ENCODE measurements around the gene KIAA0513.

DNA sequence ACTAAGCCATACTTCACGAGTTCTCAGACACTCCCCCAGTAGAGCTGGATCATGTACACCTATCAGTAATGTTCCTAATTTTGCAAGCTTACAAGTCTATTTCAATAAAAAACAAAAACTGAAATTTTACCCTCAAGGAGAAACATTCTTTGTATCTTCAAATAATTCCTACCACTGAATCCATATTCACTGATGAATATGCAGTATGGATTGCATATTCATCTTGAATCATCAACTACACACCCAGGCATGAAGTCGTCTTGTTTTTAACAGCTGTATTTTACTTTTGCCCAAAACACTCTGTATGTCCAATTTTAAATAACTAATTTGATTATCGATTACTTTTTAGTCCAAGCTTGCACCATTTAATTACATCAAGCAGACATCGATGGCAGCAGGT, 48.1 kb upstream of the KIAA0513 start:
- no peak for TF ChIP-seq TAF1 (IDR thresholded peaks at IDR 0.05; ENCODE audit: borderline replicate concordance, insufficient read depth, low read length)
- no peak for TF ChIP-seq POLR2AphosphoS5 (IDR thresholded peaks at IDR 0.05; ENCODE audit: low read depth, low read length)
- TF ChIP-seq, protein P1, sequence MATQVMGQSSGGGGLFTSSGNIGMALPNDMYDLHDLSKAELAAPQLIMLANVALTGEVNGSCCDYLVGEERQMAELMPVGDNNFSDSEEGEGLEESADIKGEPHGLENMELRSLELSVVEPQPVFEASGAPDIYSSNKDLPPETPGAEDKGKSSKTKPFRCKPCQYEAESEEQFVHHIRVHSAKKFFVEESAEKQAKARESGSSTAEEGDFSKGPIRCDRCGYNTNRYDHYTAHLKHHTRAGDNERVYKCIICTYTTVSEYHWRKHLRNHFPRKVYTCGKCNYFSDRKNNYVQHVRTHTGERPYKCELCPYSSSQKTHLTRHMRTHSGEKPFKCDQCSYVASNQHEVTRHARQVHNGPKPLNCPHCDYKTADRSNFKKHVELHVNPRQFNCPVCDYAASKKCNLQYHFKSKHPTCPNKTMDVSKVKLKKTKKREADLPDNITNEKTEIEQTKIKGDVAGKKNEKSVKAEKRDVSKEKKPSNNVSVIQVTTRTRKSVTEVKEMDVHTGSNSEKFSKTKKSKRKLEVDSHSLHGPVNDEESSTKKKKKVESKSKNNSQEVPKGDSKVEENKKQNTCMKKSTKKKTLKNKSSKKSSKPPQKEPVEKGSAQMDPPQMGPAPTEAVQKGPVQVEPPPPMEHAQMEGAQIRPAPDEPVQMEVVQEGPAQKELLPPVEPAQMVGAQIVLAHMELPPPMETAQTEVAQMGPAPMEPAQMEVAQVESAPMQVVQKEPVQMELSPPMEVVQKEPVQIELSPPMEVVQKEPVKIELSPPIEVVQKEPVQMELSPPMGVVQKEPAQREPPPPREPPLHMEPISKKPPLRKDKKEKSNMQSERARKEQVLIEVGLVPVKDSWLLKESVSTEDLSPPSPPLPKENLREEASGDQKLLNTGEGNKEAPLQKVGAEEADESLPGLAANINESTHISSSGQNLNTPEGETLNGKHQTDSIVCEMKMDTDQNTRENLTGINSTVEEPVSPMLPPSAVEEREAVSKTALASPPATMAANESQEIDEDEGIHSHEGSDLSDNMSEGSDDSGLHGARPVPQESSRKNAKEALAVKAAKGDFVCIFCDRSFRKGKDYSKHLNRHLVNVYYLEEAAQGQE (IDR thresholded peaks at IDR 0.05; ENCODE audit: insufficient read depth in 1 of 2, low read depth in 2 of 2, low read length in 2 of 2): no peak
- TF ChIP-seq SIN3A (IDR thresholded peaks at IDR 0.05; ENCODE audit: borderline replicate concordance, insufficient read depth, low read length): no peak
- TF ChIP-seq FOXP2 (optimal IDR thresholded peaks at IDR 0.05; ENCODE audit: borderline replicate concordance, extremely low read depth, extremely low read length, insufficient read depth): no peak
